Astrocyte (in vitro differentiated cells and primary cell): ENCODE measurements around the gene BICDL1. TPM values are rescaled to one million over a fixed set of nuclear protein-coding genes. Genes with fewer than 3 reads are reported as not detected.

ENCODE experiments used
- DNase-seq: peaks from one replicate; pipeline ENCODE4 v3.0.0-alpha.2; 2010; ENCODE audit warnings: low read depth
- FAIRE-seq: peaks from 2 replicates; lab custom pipeline; 2011; peaks lifted over from hg19 to GRCh38; lab: Jason Lieb, UNC
- H2AFZ ChIP-seq: 2 replicates; pipeline ENCODE4 v1.6.0; 2012; ENCODE audit warnings: low read depth, low read length, inconsistent platforms
- H3K27ac ChIP-seq: 2 replicates; pipeline ENCODE4 v1.5.1; 2011; ENCODE audit warnings: low read depth, low read length, inconsistent platforms
- H3K27me3 ChIP-seq: 2 replicates; pipeline ENCODE4 v1.6.0; 2011; ENCODE audit warnings: low read length, inconsistent platforms; ENCODE audit not compliant: insufficient read depth
- H3K36me3 ChIP-seq: 2 replicates; pipeline ENCODE4 v1.5.1; 2011; ENCODE audit warnings: low read length, inconsistent platforms; ENCODE audit not compliant: insufficient read depth
- H3K4me1 ChIP-seq: 2 replicates; pipeline ENCODE4 v1.5.1; 2011; ENCODE audit warnings: low read length, inconsistent platforms; ENCODE audit not compliant: insufficient read depth
- H3K4me2 ChIP-seq: 2 replicates; pipeline ENCODE4 v1.6.0; 2012; ENCODE audit warnings: low read length, inconsistent platforms
- H3K4me3 ChIP-seq: 2 replicates; pipeline ENCODE4 v1.5.1; 2011; ENCODE audit warnings: low read depth, mild to moderate bottlenecking, low read length, inconsistent platforms; ENCODE audit not compliant: insufficient read depth
- H3K79me2 ChIP-seq: 2 replicates; pipeline ENCODE4 v1.6.0; 2012; ENCODE audit warnings: mild to moderate bottlenecking, low read length, inconsistent platforms; ENCODE audit not compliant: insufficient read depth
- H3K9ac ChIP-seq: 2 replicates; pipeline ENCODE4 v1.6.0; 2012; ENCODE audit warnings: mild to moderate bottlenecking, low read length, inconsistent platforms
- H3K9me3 ChIP-seq: 2 replicates; pipeline ENCODE4 v1.5.1; 2012; ENCODE audit warnings: low read depth, mild to moderate bottlenecking, low read length, inconsistent platforms; ENCODE audit not compliant: insufficient read depth
- H4K20me1 ChIP-seq: 2 replicates; pipeline ENCODE4 v1.6.0; 2012; ENCODE audit warnings: low read length, inconsistent platforms; ENCODE audit not compliant: insufficient read depth
- H3K27ac Mint-ChIP-seq: one replicate; pipeline ENCODE4 v1.8.0; 2021; ENCODE audit warnings: mild to moderate bottlenecking, mixed read lengths; ENCODE audit not compliant: unreplicated experiment
- H3K27me3 Mint-ChIP-seq: one replicate; pipeline ENCODE4 v1.8.0; 2021; ENCODE audit warnings: low read depth, mixed read lengths; ENCODE audit not compliant: unreplicated experiment
- H3K36me3 Mint-ChIP-seq: one replicate; pipeline ENCODE4 v1.8.0; 2021; ENCODE audit warnings: low read depth, mixed read lengths; ENCODE audit not compliant: unreplicated experiment
- H3K4me1 Mint-ChIP-seq: one replicate; pipeline ENCODE4 v1.8.0; 2021; ENCODE audit warnings: low read depth, mixed read lengths; ENCODE audit not compliant: unreplicated experiment
- H3K4me3 Mint-ChIP-seq: one replicate; pipeline ENCODE4 v1.8.0; 2021; ENCODE audit warnings: mild to moderate bottlenecking, moderate library complexity, mixed read lengths; ENCODE audit not compliant: unreplicated experiment
- H3K9me3 Mint-ChIP-seq: one replicate; pipeline ENCODE4 v1.8.0; 2021; ENCODE audit warnings: mild to moderate bottlenecking, mixed read lengths; ENCODE audit not compliant: unreplicated experiment
- EZH2 ChIP-seq: IDR thresholded peaks from 2 replicates; pipeline ENCODE4 v1.6.1; 2012; ENCODE audit warnings: mild to moderate bottlenecking, low read length, inconsistent platforms; ENCODE audit not compliant: insufficient read depth
- total RNA-seq: library from RNA; stranded (reverse); gene quantifications from 2 replicates; pipeline ENCODE4 v1.2.1, GENCODE V29; 2021
- TF ChIP-seq, protein P1 (sequence below): IDR thresholded peaks from 2 replicates; pipeline ENCODE4 v1.5.1; 2011; ENCODE audit warnings: low read depth, mild to moderate bottlenecking, inconsistent platforms, low read length, moderate library complexity; ENCODE audit not compliant: insufficient read depth

Gene BICDL1
- total RNA-seq, 1 donor from 2014 or later: 8.8 TPM

DNA sequence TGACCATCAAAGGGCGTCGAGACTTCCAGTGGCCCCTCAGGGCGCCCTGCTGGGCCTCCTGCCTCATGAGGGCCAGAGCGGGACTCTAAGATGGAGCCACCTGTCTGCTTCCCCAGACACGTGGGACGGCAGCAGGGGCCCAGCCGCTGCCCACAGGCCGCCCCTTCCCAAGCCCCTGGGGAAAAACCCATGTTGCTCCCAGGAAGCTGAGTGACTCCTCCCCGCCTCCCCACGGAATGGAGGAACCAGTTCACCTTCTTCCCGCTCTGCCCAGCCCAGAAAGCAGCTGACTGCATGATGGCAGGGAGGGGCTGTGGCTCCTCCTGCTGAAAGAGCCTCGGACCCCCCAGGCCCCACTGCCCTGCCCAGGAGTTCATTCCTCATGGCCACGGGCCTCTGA lies 112.6 kb downstream of the BICDL1 start:
- Histone ChIP-seq H2AFZ (no peak overlapping the region), H3K9me3 (no peaks in the 10 kb centered on the region), H3K79me2 (peaks cover 80% of the 10 kb centered on the region), H3K4me3 (no peak overlapping the region), H3K27ac (no peak overlapping the region), H4K20me1 (peaks cover 86% of the 10 kb centered on the region), H3K36me3 (peaks cover 14% of the 10 kb centered on the region), H3K9ac (no peak overlapping the region), H3K27me3 (no peaks in the 10 kb centered on the region), H3K4me1 (peaks cover 4% of the 10 kb centered on the region), H3K4me2 (no peak overlapping the region)
- TF ChIP-seq, protein P1, sequence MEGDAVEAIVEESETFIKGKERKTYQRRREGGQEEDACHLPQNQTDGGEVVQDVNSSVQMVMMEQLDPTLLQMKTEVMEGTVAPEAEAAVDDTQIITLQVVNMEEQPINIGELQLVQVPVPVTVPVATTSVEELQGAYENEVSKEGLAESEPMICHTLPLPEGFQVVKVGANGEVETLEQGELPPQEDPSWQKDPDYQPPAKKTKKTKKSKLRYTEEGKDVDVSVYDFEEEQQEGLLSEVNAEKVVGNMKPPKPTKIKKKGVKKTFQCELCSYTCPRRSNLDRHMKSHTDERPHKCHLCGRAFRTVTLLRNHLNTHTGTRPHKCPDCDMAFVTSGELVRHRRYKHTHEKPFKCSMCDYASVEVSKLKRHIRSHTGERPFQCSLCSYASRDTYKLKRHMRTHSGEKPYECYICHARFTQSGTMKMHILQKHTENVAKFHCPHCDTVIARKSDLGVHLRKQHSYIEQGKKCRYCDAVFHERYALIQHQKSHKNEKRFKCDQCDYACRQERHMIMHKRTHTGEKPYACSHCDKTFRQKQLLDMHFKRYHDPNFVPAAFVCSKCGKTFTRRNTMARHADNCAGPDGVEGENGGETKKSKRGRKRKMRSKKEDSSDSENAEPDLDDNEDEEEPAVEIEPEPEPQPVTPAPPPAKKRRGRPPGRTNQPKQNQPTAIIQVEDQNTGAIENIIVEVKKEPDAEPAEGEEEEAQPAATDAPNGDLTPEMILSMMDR: no peak
- TF ChIP-seq EZH2: no peak
- FAIRE-seq (no peak), DNase-seq (no peak)
- Mint-ChIP-seq H3K27me3 (no peaks in the 10 kb centered on the region), H3K9me3 (no peaks in the 10 kb centered on the region), H3K36me3 (peaks cover 11% of the 10 kb centered on the region), H3K4me3 (no peak overlapping the region), H3K27ac (no peak overlapping the region), H3K4me1 (peaks cover 5% of the 10 kb centered on the region)

DNA sequence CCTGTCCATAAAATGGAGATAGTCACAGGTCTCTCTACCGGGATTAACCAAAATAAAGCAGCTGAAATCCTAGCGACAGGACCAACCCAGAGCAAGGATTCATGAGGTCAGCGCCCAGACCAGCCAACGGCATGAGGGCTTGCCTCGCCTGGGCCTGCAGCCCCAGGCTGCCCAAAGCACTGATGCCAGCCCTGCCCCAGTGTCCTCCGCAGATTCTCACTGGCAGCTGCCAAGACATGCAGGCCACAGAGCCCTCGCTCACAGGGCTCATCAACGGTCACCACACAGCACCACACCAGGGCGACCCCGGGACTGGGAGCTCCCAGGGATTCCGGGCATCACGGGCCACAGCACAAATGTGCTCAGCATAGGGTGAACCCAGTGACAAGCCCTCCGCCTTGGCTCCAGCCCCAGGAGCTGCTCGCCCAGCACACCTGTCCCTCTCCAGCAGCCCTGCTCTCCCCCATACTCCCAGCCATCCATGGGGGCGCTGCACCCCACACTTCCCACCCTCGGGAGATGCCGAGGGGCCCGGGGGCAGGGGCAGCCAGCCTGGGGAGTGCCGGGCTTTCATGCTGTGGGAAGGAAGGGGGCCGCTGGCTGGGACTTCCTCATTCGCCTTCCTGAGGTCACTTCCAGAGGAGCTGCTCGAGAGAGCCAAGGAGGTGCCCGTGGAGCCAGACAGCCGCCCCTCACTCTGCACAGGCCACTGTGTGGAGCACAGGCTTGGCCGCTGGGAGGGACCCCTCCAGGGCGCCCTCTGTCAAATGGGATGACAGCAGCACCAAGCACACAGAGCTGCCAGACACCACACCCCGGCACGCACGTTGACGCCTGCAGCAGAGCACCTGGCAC lies 113.4 kb downstream of the BICDL1 start:
- no peak overlapping the region for H3K27ac Mint-ChIP-seq

More for the DNA sequence above, 113.4 kb downstream of the BICDL1 start:
- Histone ChIP-seq H3K27me3 (no peaks in the 10 kb centered on the region), H3K9me3 (no peaks in the 10 kb centered on the region), H2AFZ (no peak overlapping the region), H3K36me3 (peaks cover 11% of the 10 kb centered on the region), H4K20me1 (peaks cover 92% of the 10 kb centered on the region), H3K27ac (no peak overlapping the region), H3K79me2 (peaks cover 88% of the 10 kb centered on the region), H3K4me1 (peaks cover 4% of the 10 kb centered on the region), H3K4me3 (no peak overlapping the region), H3K9ac (no peak overlapping the region), H3K4me2 (no peak overlapping the region)
- H3K9me3 Mint-ChIP-seq: no peaks in the 10 kb centered on the region
- H3K36me3 Mint-ChIP-seq: peaks cover 11% of the 10 kb centered on the region
- FAIRE-seq (no peak), DNase-seq (no peak)
- H3K4me3 Mint-ChIP-seq: no peak overlapping the region
- H3K27me3 Mint-ChIP-seq: no peaks in the 10 kb centered on the region
- TF ChIP-seq, protein P1: no peak
- TF ChIP-seq EZH2: no peak
- peaks cover 5% of the 10 kb centered on the region for H3K4me1 Mint-ChIP-seq
